Prostate gland (tissue), 2 donors: ENCODE results near the gene PTPN7. TPM values are rescaled to one million over a fixed set of nuclear protein-coding genes. Genes with fewer than 3 reads are reported as not detected.

Experiments
- DNase-seq: peaks from one replicate; pipeline ENCODE4 v3.0.0-alpha.2; 2019; ENCODE audit warnings: low spot score
- H3K27ac ChIP-seq, 2 donors: fragments of 200-600 bp; sonication (generic); 2 replicates each; pipeline ENCODE4 v1.5.1; 2017 to 2019
- H3K27me3 ChIP-seq: fragments of 200-600 bp; sonication (generic); replicated peaks from 2 replicates; pipeline ENCODE4 v1.5.1; 2019; ENCODE audit not compliant: insufficient read depth
- H3K36me3 ChIP-seq, 2 donors: fragments of 200-600 bp; sonication (generic); 1 replicate in 1 of 2; 2 replicates in 1 of 2; pipeline versions ENCODE4 v1.5.1 to v1.8.1; 2017 to 2019
- H3K4me1 ChIP-seq: fragments of 200-600 bp; sonication (generic); replicated peaks from 2 replicates; pipeline ENCODE4 v1.5.1; 2019
- H3K4me3 ChIP-seq, 2 donors: fragments of 200-600 bp; sonication (generic); 2 replicates each; pipeline ENCODE4 v1.5.1; 2017 to 2019
- H3K9me3 ChIP-seq: fragments of 200-600 bp; sonication (generic); 2 replicates; pipeline ENCODE4 v1.5.1; 2017
- CTCF ChIP-seq, 4 experiments: fragments of 200-600 bp in 2 of 4; fragments of 450-650 bp in 2 of 4; sonication (generic) in 2 of 4; IDR thresholded peaks; 1 replicate in 3 of 4; 2 replicates in 1 of 4; pipeline ENCODE4 v1.5.1; 2016 to 2019; ENCODE audit warnings: antibody characterized with exemption in 4 of 4, mild to moderate bottlenecking in 2 of 4, moderate library complexity in 2 of 4
- POLR2A ChIP-seq: fragments of 450-650 bp; IDR thresholded peaks from one replicate; pipeline ENCODE4 v1.6.1; 2016; ENCODE audit warnings: antibody characterized with exemption, mild to moderate bottlenecking
- POLR2AphosphoS5 ChIP-seq: sonication (generic); formaldehyde crosslinking; IDR thresholded peaks from one replicate; pipeline ENCODE4 v1.6.1; 2017; ENCODE audit warnings: antibody characterized with exemption
- WGBS: methylation state at CpG from one replicate; pipeline ENCODE4 v1.1.5; 2018; 5-methylcytosine and 5-hydroxymethylcytosine counted together
- intact Hi-C: fragments of 100-400 bp; cut with DNase I; formaldehyde crosslinking; loops from one replicate; pipeline ENCODE4 v1.14.2; 2022
- total RNA-seq, 2 donors: library from RNA; depleted of rRNA; stranded (reverse); fragments of >200 nt; gene quantifications; one replicate each; pipeline ENCODE4 v1.1.0, GENCODE V29; 2016

Gene PTPN7
- total RNA-seq, 2 donors from 2014 or later = 0.73 to 61.8 TPM

GRCh38 chr1:202165267-202165941 is 5.0 kb upstream of the PTPN7 start:
- no peaks in the 10 kb centered on the region for H3K4me1 ChIP-seq
- WGBS = 83% methylated on average over 20 of the region's 20 CpGs

DNA sequence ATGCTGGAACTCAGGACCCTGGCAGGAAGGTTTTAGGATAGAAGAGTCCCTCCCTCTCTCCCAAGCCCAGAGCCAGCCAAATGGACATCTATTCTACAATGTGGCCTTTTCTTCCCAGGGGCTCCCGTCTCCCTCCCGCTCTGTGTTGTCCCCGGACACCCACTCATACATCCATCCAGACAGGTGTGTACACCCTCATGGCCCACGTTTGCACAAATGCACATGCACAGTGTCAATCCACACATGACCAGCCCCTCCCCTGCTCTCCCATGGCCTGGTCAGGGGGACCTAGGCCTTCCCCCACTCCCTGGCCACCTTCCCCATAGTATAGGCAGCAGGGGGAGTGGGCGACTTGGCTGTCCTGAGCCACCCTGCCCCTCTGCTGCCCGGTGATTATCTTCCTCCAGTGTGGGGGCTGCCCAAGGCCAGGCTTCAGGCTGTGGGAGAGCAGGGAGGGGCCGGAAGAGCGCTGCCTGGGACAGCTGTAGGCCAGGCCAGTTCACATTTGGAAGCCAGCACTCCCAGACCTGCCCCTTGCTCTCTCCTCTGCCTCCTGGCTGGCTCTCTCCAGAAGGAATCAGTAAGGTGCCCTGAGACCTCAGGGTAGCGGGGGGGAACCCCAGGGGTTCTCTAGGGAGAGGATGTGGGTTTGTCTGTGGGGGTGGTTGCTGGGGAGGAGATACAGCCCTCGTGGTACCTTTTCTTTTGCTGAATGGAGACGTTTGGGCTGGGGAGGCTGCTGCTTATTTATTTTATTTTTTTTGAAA is 4.1 kb upstream of the PTPN7 start:
- 79% methylated on average over 11 of the region's 11 CpGs for WGBS
- intact Hi-C loops = no loop called here
- Histone ChIP-seq H3K27me3 (no peaks in the 10 kb centered on the region), H3K4me3 (no peak overlapping the region), H3K9me3 (no peaks in the 10 kb centered on the region), H3K36me3 (no peaks in the 10 kb centered on the region), H3K4me1 (no peaks in the 10 kb centered on the region), H3K27ac (no peak overlapping the region)
- DNase-seq = no peak
- no peak for TF ChIP-seq POLR2AphosphoS5
- no peak for TF ChIP-seq POLR2A
- no peak for TF ChIP-seq CTCF (IDR thresholded peaks at IDR 0.05)

More at GRCh38 chr1:202165267-202165941, 5.0 kb upstream of the PTPN7 start:
- intact Hi-C loops = no loop called here
- Histone ChIP-seq H3K27me3 (no peaks in the 10 kb centered on the region), H3K36me3 (no peaks in the 10 kb centered on the region), H3K9me3 (no peaks in the 10 kb centered on the region), H3K27ac (no peak overlapping the region), H3K4me3 (no peak overlapping the region)
- TF ChIP-seq POLR2AphosphoS5 (no peak), POLR2A (no peak), CTCF (IDR thresholded peaks at IDR 0.05) (no peak)
- no peak for DNase-seq

DNA sequence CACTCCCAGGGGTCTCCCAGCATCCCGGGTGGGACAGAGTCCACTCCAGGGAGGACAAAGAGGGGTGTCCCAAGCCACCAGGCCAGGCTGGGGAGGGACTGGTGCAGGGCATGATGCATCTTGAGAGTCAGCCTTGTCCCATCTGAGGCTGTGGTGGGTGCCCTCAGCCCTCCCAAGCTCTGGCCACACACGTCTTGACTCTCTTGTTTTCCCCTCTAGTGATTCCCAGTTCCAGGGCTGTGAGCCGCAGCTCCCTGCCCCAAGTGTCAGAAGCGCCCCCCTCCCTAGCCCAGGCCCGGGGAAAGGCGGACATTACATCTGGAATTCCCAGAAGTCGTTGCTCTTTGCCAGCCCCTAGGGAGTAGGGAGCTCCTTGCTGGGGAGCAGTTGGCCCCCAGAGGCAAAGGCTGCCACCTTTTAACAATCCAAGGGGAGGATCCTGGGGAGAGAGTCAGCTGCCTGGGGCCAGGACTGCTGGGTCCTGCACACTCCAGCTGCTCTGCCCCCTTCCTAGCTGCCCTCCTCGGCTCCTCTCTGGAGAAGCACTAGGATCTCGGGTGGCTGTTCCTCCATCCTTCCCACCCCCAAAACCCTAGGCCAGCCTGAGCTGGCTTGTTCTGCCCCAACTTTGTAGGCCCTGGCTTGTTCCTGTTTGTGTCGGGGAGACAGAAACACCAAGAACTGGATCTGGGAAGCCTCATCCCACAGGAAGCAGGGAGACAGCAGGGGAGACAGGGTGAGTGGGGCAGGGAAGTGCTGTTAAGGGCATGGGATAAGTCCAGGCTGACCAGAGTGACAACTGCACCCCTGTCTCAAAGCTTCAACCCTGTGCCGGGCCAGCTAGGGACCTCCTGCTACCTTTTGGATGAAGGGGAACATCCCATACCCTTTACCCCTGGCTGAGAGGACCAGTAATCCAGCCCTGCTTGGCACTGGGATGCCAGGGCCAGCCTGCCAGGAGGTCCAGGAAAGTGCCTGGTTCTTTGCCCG is 3.2 kb upstream of the PTPN7 start:
- H3K36me3 ChIP-seq = no peaks in the 10 kb centered on the region
- WGBS = 76% methylated on average over 12 of the region's 12 CpGs
- TF ChIP-seq POLR2A = no peak
- TF ChIP-seq POLR2AphosphoS5 = no peak
- no peak for TF ChIP-seq CTCF (IDR thresholded peaks at IDR 0.05)
- no peak overlapping the region for H3K27ac ChIP-seq
- H3K27me3 ChIP-seq = no peaks in the 10 kb centered on the region
- H3K4me1 ChIP-seq = no peaks in the 10 kb centered on the region
- intact Hi-C loops = no loop called here
- no peak for DNase-seq
- H3K9me3 ChIP-seq = no peaks in the 10 kb centered on the region
- H3K4me3 ChIP-seq = no peak overlapping the region

DNA sequence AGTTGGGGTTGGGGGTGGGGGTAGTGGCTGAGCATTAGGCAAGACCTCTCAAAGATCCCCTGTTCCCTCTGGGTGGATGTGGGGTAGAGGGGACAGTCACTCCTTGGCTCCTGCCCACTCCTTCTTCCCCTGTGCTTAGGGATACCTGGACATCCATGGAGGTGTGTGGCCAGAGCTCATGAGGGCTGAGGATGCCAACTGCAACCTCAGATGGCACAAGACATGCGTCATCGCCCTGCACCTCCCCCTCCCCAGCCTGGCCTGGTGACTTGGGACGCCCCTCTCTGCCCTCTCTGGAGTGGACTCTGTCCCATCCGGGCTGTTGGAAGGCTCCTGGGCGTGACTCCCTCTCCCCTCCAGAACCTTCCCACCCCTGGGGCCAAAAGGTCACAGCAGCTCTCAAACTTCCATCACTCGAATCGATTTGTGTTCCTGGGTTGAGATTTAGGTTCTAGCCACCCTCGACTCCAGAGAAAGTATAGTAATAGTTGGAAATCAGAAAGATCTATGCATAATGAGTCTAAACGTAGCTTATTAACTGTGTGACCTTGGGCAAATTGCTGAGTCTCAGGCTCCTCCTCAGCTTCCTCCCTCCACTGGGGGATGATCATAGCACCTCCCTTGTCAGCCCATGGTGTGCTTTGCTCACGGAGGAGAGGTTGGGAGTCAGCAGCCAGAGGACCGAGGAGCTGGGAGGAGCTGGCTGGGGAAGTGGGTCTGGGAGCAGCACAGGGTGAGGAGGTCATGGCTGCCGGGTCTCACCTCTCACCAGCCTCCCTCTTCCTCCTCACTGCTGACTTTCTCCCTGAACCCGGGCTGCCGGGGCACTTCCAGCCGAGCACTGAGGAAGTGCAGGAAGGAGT is 2.2 kb upstream of the PTPN7 start:
- no peak for DNase-seq
- TF ChIP-seq CTCF (IDR thresholded peaks at IDR 0.05) (no peak), POLR2A (no peak), POLR2AphosphoS5 (no peak)
- no peak overlapping the region for H3K27ac ChIP-seq

More for the DNA sequence above, 2.2 kb upstream of the PTPN7 start:
- Histone ChIP-seq H3K9me3 (no peaks in the 10 kb centered on the region), H3K4me1 (no peaks in the 10 kb centered on the region), H3K27me3 (no peaks in the 10 kb centered on the region), H3K4me3 (no peak overlapping the region), H3K36me3 (no peaks in the 10 kb centered on the region)
- 77% methylated on average over 15 of the region's 15 CpGs for WGBS
- intact Hi-C loops = no loop called here
